ENCODE results near the gene C4orf50.

DNA sequence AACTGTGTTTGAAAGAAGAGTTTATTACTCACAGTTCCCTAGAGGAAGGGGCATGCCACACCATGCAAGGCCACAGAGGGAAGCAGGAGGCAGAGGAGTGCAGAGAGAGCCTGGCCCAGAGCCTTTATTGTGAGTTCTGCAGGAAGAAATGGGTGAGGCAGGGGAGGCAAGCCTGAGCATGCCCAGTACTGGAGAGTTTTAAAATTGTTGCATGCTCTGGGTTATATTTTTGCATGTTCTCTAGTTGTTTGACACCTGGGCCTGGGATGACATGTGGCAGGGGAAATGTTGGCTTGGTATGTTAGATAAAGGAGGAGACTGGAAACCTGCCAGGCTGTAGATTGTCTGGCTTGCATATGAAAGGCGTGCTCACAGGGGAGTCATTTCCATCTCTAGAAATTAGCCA is 105.6 kb downstream of the C4orf50 start:
- no peak for TF ChIP-seq POLR2A (IDR thresholded peaks at IDR 0.05; ENCODE audit: low read length)
- no peak for TF ChIP-seq GATA1 (IDR thresholded peaks at IDR 0.05; ENCODE audit: low read depth, low read length)

All from erythroblast (primary cell).